ENCODE results near the gene KDM8.

The KDM8 gene

GRCh38 chr16:27269300-27270150 is 66.2 kb downstream of the KDM8 start:
- DNase-seq (ENCODE audit: low read depth in 2 of 2): no peak

GRCh38 chr16:27270349-27270748 is 67.0 kb downstream of the KDM8 start:
- DNase-seq (ENCODE audit: low read depth in 2 of 2): no peak
